Vagina (tissue), 2 donors: Measurements from ENCODE around the gene KRTAP12-2. TPM values are rescaled to one million over a fixed set of nuclear protein-coding genes. Genes with fewer than 3 reads are reported as not detected.

Source experiments
- DNase-seq, 2 donors: peaks; one replicate each; pipeline ENCODE4 v3.0.0-alpha.2; 2017; ENCODE audit errors: extremely low spot score in 2 of 2
- H3K27ac ChIP-seq: fragments of 200-600 bp; sonication (generic); one replicate; pipeline ENCODE4 v1.5.1; 2019
- H3K27me3 ChIP-seq: fragments of 200-600 bp; sonication (generic); one replicate; pipeline ENCODE4 v1.5.1; 2019
- H3K36me3 ChIP-seq, 2 donors: fragments of 200-600 bp; sonication (generic); one replicate each; pipeline ENCODE4 v1.5.1; 2017 to 2019
- H3K4me1 ChIP-seq: fragments of 200-600 bp; sonication (generic); one replicate; pipeline ENCODE4 v1.5.1; 2019
- H3K4me3 ChIP-seq, 2 donors: fragments of 200-600 bp; sonication (generic); 1 replicate in 1 of 2; 2 replicates in 1 of 2; pipeline ENCODE4 v1.5.1; 2016 to 2019
- H3K9me3 ChIP-seq: fragments of 200-600 bp; sonication (generic); one replicate; pipeline ENCODE4 v1.5.1; 2019
- POLR2A ChIP-seq, 2 donors: fragments of 450-650 bp; IDR thresholded peaks; one replicate each; pipeline ENCODE4 v1.6.1; 2017; ENCODE audit warnings: antibody characterized with exemption in 2 of 2, mild to moderate bottlenecking in 2 of 2, moderate library complexity in 2 of 2
- POLR2AphosphoS5 ChIP-seq, 2 donors: sonication (generic); formaldehyde crosslinking; IDR thresholded peaks; one replicate each; pipeline ENCODE4 v1.9.0; 2017; ENCODE audit warnings: antibody characterized with exemption in 2 of 2, mild to moderate bottlenecking in 2 of 2, low read depth in 1 of 2; ENCODE audit not compliant: insufficient read depth in 1 of 2
- intact Hi-C: fragments of 100-400 bp; cut with DNase I; formaldehyde crosslinking; loops from one replicate; pipeline ENCODE4 v1.15.1; 2023
- total RNA-seq: library from RNA; depleted of rRNA; stranded (reverse); fragments of >200 nt; gene quantifications from one replicate; pipeline ENCODE4 v1.2.3, GENCODE V29; 2016
- TF ChIP-seq, protein P1 (sequence below), 3 experiments: fragments of 450-650 bp in 2 of 3; fragments of 200-600 bp in 1 of 3; sonication (generic) in 1 of 3; IDR thresholded peaks; one replicate each; pipeline ENCODE4 v1.5.1; 2017 to 2019; ENCODE audit warnings: antibody characterized with exemption in 3 of 3, mild to moderate bottlenecking in 2 of 3, moderate library complexity in 2 of 3

KRTAP12-2 gene
- total RNA-seq, 1 donor from 2014 or later = not detected

DNA sequence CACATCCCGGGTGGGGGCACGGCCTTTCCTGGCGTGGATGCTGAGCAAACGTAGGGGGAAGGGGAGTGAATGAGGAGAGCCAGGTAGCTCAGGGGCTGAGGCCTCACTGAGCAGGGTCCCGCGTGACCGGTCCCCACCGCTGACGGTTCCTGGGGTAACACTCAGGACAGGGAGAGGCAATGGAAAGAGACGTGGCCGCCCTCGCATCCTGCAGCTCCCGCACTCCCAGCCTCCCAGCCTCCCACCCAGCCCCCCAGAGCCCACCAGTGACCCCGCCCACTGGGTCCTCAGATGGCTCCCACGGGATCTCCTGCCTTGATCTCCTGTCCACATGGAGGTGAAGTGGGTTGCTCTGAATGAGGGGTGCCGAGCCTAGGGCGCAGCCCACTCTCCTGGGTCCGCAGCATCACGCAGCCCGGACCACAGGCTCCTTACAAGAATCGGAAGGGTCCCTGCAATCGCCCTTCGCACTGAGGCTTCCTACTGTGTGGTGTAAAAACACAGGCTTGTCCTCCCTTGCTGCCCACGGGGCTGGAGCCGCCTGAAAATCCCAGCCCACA is 42.2 kb upstream of the KRTAP12-2 start:
- peak in 1 of 2 donors; percentile 58 for DNase-seq
- Histone ChIP-seq H3K36me3 (no peaks in the 10 kb centered on the region), H3K27ac (no peak overlapping the region), H3K9me3 (no peaks in the 10 kb centered on the region), H3K4me1 (peaks cover 28% of the 10 kb centered on the region), H3K4me3 (no peak overlapping the region), H3K27me3 (peaks cover 14% of the 10 kb centered on the region)
- intact Hi-C loops = no loop called here
- TF ChIP-seq, protein P1, sequence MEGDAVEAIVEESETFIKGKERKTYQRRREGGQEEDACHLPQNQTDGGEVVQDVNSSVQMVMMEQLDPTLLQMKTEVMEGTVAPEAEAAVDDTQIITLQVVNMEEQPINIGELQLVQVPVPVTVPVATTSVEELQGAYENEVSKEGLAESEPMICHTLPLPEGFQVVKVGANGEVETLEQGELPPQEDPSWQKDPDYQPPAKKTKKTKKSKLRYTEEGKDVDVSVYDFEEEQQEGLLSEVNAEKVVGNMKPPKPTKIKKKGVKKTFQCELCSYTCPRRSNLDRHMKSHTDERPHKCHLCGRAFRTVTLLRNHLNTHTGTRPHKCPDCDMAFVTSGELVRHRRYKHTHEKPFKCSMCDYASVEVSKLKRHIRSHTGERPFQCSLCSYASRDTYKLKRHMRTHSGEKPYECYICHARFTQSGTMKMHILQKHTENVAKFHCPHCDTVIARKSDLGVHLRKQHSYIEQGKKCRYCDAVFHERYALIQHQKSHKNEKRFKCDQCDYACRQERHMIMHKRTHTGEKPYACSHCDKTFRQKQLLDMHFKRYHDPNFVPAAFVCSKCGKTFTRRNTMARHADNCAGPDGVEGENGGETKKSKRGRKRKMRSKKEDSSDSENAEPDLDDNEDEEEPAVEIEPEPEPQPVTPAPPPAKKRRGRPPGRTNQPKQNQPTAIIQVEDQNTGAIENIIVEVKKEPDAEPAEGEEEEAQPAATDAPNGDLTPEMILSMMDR (IDR thresholded peaks at IDR 0.05) = no peak
- TF ChIP-seq POLR2A (IDR thresholded peaks at IDR 0.05) (no peak), POLR2AphosphoS5 (IDR thresholded peaks at IDR 0.05; ENCODE audit: insufficient read depth in 1 of 2, low read depth in 1 of 2) (no peak)

DNA sequence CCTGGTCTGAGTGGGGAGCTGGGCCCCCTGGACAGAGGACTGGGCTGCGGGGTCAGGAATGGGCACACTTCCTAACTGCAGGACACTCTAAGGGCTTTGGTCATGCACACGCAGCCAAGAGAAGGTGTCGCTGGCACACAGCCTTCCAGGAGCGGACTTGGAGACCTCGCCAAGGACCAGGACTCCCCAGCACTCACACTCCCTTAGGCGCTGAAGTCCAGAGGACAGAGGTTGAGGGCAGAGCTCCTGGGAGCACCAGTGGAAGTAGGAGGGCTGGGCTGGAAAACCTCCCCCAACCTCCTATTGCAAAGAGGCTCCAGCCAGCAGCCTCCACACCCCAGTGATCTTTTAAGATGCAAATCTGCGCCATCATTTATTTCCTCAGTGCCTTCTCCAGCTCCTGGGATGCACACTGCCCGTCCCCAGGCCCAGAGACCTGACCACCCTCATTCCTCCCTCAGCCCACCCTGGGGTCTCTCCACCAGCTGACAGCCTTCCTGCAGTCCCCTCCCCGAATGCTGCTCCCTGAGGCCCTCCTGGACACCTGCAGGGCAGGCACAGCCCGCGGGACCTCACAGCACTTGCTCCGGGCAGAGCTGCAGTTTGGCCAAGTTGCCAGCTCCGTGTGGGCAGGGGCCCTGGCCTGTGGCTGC is 41.6 kb upstream of the KRTAP12-2 start:
- no peaks in the 10 kb centered on the region for H3K9me3 ChIP-seq
- no peak overlapping the region for H3K4me3 ChIP-seq
- peaks cover 14% of the 10 kb centered on the region for H3K27me3 ChIP-seq
- peak in 1 of 2 donors; percentile 94 for DNase-seq
- H3K4me1 ChIP-seq = peaks cover 28% of the 10 kb centered on the region
- no peaks in the 10 kb centered on the region for H3K36me3 ChIP-seq
- intact Hi-C loops = no loop called here
- no peak overlapping the region for H3K27ac ChIP-seq
- TF ChIP-seq POLR2AphosphoS5 (IDR thresholded peaks at IDR 0.05; ENCODE audit: insufficient read depth in 1 of 2, low read depth in 1 of 2) (no peak), POLR2A (IDR thresholded peaks at IDR 0.05) (no peak)
- TF ChIP-seq, protein P1 (IDR thresholded peaks at IDR 0.05) = no peak

DNA sequence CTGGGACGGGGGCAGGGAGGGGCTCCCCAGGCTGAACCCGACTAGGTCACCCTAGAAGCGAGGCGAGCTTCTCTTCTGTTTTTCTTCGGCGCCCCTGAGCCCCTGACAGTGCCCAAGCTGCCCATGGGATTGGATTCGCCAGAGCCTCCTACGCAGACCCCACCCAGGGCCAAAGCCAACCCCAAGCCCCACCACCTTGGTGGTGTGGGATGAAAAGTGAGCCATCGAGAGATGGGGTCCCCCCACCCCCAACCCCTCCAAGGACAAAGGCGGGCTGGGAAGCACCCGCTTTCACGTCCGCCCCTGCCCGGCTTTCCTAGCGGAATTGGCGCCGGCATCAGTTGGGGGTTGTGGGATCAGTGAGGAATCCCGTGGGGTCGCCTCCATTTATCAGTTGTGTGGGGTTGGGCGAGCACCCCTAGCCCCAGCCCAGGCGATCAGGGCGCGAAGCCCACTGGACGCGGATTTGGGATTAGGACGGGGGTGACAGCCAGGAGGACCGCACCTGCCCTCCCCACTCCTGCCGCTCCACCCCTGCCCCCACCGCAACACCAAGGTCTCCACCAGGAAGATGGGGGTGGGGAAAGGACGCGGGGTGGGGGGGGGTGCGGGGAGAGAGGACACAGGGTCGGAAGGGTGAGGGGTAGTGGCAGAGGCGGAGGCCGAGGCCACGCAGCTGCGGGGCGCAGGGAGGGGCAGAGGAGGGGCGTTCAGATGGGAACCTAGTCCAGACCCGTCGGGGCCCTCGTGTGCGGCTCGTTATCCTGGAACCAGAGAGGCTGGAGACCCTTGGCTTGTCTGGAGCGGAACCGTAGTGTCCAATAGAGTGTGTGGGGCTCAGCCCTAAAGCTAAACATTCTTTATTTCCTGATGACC is 40.2 kb upstream of the KRTAP12-2 start:
- Histone ChIP-seq H3K4me1 (peaks cover 28% of the 10 kb centered on the region), H3K36me3 (no peaks in the 10 kb centered on the region), H3K27ac (no peak overlapping the region), H3K27me3 (peaks cover 14% of the 10 kb centered on the region), H3K9me3 (no peaks in the 10 kb centered on the region), H3K4me3 (no peak overlapping the region)
- TF ChIP-seq, protein P1 (IDR thresholded peaks at IDR 0.05) = no peak
- TF ChIP-seq POLR2A (IDR thresholded peaks at IDR 0.05) = no peak
- no peak for TF ChIP-seq POLR2AphosphoS5 (IDR thresholded peaks at IDR 0.05; ENCODE audit: insufficient read depth in 1 of 2, low read depth in 1 of 2)
- peak in 1 of 2 donors; percentile 72 for DNase-seq
- intact Hi-C loops = no loop called here

DNA sequence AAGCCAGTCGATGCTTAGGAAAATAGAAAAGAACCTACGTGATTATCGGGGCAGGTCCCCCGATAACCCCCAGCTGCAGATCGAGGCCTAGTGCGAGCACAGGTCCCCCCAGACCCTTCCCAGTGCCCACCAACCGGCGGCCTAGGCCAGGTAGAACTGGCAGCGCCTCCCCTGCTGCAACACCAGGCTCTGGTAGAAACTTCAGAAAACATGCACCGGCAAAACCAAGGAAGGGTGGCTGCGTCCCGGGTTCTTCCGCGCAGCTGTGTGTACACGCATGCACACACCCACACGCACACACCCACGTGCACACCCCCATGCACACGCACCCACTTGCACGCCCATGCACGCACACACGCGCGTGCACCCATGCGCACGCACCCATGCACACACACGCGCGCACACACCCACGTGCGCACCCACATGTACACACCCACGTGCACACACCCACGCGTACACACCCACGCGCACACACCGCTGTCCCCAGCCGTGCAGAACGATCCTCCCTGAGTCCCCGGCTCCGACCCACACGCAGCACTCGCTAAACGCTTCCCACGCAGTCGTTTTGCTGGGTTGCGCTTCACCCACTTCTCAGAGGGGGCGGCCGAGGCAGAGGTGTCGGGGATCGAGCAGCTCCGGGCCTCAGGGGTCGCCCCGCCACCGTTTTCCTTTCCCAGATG is 39.4 kb upstream of the KRTAP12-2 start:
- H3K4me3 ChIP-seq = no peak overlapping the region
- peak in 1 of 2 donors; percentile 34 for DNase-seq

More for the DNA sequence above, 39.4 kb upstream of the KRTAP12-2 start:
- Histone ChIP-seq H3K27ac (no peak overlapping the region), H3K4me1 (peaks cover 23% of the 10 kb centered on the region), H3K9me3 (no peaks in the 10 kb centered on the region), H3K36me3 (no peaks in the 10 kb centered on the region), H3K27me3 (peaks cover 14% of the 10 kb centered on the region)
- intact Hi-C loops = no loop called here
- TF ChIP-seq, protein P1 (IDR thresholded peaks at IDR 0.05) = no peak
- TF ChIP-seq POLR2AphosphoS5 (IDR thresholded peaks at IDR 0.05; ENCODE audit: insufficient read depth in 1 of 2, low read depth in 1 of 2) (no peak), POLR2A (IDR thresholded peaks at IDR 0.05) (no peak)
